ENCODE results near the gene CACNA2D2. TPM values are rescaled to one million over a fixed set of nuclear protein-coding genes. Genes with fewer than 3 reads are reported as not detected.

CACNA2D2 gene
- total and polyA plus RNA-seq, 7 donors, result 0.14 to 1.6 (median 0.83) TPM

DNA sequence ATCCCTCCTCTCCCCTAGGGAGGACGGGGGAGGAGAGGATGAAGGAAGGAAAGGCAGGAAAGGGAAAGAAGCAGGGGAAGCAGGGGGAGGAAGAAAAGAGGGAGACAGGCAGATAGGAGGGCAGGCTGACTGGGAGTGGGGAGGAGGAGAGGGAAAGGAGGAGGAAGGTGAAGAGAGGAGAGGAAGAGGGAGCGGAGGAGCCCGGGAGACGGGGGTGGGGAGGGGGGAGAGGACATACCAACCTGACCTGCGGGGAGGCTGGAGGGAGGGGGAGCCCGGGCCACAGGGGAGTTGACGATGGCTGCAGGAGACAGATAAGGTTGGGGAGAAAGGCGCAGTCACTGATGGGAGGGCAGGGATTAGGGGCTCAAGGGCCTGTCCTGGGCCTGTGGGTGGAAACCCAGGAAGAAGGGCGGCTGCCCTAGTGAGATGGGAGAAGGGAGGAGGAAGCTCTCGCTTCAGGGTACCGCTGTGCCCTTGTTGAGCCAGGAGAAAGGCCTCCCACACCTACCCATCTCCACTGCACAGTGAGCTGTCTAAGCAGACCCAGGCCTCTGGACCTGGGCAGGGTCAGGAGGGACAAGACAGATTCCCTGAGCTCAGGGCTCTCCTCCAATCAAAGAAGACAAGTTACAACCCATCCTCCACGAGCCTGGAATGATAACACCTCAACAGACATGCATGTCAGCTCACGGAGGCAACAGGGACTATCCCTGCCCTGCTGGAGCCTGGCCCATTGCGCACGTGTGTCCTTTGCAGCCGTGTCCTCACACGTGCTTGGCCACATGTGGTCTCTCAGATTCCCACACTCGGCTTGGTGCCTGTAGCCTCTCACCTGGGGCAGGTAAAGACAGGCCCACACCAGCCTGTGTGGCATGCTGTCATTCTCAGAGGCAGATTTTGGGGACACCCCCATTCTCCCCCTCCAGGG lies 36.2 kb upstream of the CACNA2D2 start:
- H3K27me3 ChIP-seq (ENCODE audit: insufficient read depth in 3 of 3, low read length in 2 of 3), result no peaks in the 10 kb centered on the region
- no peak overlapping the region for H3K4me3 ChIP-seq
- TF ChIP-seq, protein P1, sequence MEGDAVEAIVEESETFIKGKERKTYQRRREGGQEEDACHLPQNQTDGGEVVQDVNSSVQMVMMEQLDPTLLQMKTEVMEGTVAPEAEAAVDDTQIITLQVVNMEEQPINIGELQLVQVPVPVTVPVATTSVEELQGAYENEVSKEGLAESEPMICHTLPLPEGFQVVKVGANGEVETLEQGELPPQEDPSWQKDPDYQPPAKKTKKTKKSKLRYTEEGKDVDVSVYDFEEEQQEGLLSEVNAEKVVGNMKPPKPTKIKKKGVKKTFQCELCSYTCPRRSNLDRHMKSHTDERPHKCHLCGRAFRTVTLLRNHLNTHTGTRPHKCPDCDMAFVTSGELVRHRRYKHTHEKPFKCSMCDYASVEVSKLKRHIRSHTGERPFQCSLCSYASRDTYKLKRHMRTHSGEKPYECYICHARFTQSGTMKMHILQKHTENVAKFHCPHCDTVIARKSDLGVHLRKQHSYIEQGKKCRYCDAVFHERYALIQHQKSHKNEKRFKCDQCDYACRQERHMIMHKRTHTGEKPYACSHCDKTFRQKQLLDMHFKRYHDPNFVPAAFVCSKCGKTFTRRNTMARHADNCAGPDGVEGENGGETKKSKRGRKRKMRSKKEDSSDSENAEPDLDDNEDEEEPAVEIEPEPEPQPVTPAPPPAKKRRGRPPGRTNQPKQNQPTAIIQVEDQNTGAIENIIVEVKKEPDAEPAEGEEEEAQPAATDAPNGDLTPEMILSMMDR (IDR thresholded peaks at IDR 0.05), result no peak
- no peak for ATAC-seq
- 70 to 78% (median 74%) methylated on average over 17 to 18 of the region's 18 CpGs for WGBS, 3 donors
- no peaks in the 10 kb centered on the region for H3K4me1 ChIP-seq
- no peak for DNase-seq
- no peaks in the 10 kb centered on the region for H3K36me3 ChIP-seq (ENCODE audit: insufficient read depth in 1 of 2, low read depth in 1 of 2)
- H3K9me3 ChIP-seq, result no peaks in the 10 kb centered on the region
- H3K27ac ChIP-seq, result no peak overlapping the region
- intact Hi-C loops (cut with DNase I), result loop anchor here (5.0 to 10.0 kb wide), 3 partner anchors 102 to 275 kb away; partner anchors contain the start of gene SEMA3B (in 1 of the 2)

DNA sequence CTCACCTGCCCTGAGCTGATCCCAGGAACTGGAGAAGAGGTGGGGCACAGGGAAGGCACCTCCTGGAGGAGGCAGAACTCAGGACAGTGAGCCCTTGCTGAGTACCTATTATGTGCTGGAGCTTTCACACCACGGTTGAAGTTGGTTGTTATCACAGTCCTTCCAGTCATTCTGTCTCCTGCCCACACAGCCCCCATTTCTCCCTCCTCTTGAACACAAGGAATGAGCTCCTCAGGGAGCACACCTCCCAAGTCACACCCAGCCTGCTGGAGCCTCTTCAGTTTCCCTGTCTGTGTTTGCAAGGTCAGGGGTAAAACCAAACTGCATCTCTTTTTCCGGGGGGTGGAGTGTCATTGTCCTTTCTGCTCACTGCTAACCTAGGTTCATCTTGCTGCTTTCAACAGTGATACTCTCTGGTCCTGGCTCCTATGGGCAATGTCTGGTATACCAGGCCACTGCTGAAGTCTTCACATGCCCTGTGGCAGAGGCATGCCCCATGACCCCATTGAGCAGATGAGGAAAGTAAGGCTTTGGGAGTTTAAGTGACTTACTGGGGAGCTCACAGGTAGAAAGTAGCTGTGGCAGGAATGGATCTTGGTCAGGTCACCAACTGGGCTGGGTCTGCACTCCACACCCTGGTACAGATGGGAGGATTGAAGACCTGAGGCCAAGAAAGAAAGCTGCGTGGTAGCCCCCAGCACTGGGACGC lies 34.1 kb upstream of the CACNA2D2 start:
- DNase-seq (no peak), ATAC-seq (no peak)
- no peak overlapping the region for H3K4me3 ChIP-seq
- WGBS, 3 donors, result 72 to 77% (median 76%) methylated on average over 4 of the region's 4 CpGs
- intact Hi-C loops (cut with DNase I), result loop anchor here in 1 of 2 donors (5.0 kb wide), 1 partner anchor 170 kb away; no protein-coding TSS in a partner anchor
- H3K27ac ChIP-seq, result no peak overlapping the region
- no peaks in the 10 kb centered on the region for H3K36me3 ChIP-seq (ENCODE audit: insufficient read depth in 1 of 2, low read depth in 1 of 2)
- no peaks in the 10 kb centered on the region for H3K27me3 ChIP-seq (ENCODE audit: insufficient read depth in 3 of 3, low read length in 2 of 3)
- no peaks in the 10 kb centered on the region for H3K9me3 ChIP-seq
- TF ChIP-seq, protein P1 (IDR thresholded peaks at IDR 0.05), result no peak
- H3K4me1 ChIP-seq, result no peaks in the 10 kb centered on the region

DNA sequence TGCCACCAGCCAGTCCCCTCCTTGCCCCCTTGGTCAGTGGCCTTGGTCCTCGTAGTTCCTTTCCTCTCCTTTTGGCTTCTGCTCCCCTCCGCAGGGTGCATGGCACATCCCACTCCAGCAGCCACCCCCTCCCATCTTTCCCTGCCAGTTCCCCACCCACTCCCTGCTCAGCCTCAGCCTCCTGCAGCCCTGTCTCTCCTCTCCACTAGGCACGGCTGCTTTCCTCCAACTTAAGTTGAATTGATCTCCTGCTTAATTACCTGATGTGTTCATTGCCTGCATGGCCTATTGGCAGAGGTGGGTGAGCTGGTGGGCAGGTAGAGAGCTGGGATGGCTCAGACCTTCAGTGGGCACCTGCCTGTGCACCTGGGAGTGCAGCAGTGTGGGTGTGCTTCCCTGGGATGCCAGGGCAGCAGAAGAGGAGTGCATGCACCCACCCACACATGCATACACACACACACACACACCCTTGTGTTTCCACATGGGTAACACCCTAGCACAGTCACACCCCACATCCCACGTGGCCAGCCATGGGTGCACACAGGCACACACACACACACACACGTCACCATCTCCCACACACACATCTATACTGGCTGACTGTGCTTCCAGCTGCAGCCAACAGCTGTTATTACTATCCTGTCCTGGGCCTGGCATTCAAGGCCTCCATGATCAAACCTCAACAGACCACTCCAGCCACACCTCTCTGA lies 33.2 kb upstream of the CACNA2D2 start:
- Histone ChIP-seq H3K4me1 (no peaks in the 10 kb centered on the region), H3K9me3 (no peaks in the 10 kb centered on the region), H3K27me3 (ENCODE audit: insufficient read depth in 3 of 3, low read length in 2 of 3) (no peaks in the 10 kb centered on the region), H3K4me3 (no peak overlapping the region), H3K36me3 (ENCODE audit: insufficient read depth in 1 of 2, low read depth in 1 of 2) (no peaks in the 10 kb centered on the region), H3K27ac (no peak overlapping the region)
- TF ChIP-seq, protein P1 (IDR thresholded peaks at IDR 0.05), result no peak
- DNase-seq (no peak), ATAC-seq (no peak)
- intact Hi-C loops (cut with DNase I), result loop anchor here in 1 of 2 donors (5.0 kb wide), 1 partner anchor 169 kb away; no protein-coding TSS in a partner anchor
- 70 to 80% (median 77%) methylated on average over 4 to 5 of the region's 5 CpGs for WGBS, 3 donors

DNA sequence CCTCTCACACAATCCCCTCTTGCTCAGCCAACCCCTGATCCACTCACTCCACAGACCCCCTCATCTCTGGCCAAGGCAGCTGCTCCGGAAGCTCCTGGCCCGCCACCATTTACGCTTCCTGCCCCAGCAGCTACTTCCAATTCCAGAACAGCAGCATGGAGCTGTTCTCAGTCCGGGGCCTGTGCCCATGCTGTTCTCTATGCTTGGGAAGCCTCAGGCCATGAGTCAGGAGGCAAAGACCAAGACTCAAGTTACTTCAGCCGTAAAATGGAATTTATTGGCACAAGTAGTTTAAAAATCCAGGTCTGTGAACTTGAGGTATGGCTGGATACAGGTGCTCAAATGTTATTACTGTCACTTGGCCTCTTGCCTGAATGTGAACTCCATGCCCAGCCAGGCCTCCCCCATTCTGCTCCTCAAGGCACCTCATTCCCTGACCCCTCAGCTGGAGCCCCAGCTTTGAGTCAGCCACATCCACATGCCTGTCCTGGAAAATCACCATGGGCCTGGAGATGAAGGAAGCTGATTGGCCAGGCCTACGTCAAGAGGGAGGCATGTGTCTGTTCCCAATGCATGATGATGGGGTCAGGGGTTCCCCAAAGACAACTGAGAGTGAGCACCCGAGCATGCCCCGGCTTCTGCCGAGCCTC lies 31.4 kb upstream of the CACNA2D2 start:
- no peaks in the 10 kb centered on the region for H3K9me3 ChIP-seq
- no peak for ATAC-seq
- TF ChIP-seq, protein P1 (IDR thresholded peaks at IDR 0.05), result no peak
- no peak overlapping the region for H3K27ac ChIP-seq
- intact Hi-C loops (cut with DNase I), result loop anchor here in 1 of 2 donors (5.0 kb wide), 1 partner anchor 168 kb away; no protein-coding TSS in a partner anchor
- H3K27me3 ChIP-seq (ENCODE audit: insufficient read depth in 3 of 3, low read length in 2 of 3), result peaks cover 0 to 3% (median 2%) of the 10 kb centered on the region in 3 donors
- H3K4me3 ChIP-seq, result no peak overlapping the region
- DNase-seq, result no peak
- 59 to 66% (median 63%) methylated on average over 9 of the region's 9 CpGs for WGBS, 3 donors
- no peaks in the 10 kb centered on the region for H3K4me1 ChIP-seq
- no peaks in the 10 kb centered on the region for H3K36me3 ChIP-seq (ENCODE audit: insufficient read depth in 1 of 2, low read depth in 1 of 2)

Data from psoas muscle (tissue), 8 donors.